ENCODE data around the gene PITHD1.

DNA sequence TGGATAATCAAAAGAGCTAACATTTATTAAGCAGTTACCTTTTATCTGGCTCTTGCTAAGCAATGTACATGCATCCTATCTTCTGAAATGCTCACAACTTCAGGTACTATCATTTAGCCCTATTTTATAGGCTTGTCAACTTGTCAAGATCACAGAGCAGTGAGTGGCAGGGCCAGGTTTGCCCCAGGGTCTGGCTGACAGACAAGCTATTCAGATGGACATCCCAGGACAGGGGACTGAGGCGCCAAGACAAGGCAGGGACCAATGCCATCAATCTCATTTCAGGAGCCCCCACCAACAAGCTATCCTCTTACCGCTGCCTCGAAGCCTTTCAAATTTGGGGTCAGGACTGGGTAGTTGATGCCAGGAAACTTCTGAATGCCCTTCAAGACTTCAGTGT lies 38.1 kb downstream of the PITHD1 start:
- TF ChIP-seq, protein P1, sequence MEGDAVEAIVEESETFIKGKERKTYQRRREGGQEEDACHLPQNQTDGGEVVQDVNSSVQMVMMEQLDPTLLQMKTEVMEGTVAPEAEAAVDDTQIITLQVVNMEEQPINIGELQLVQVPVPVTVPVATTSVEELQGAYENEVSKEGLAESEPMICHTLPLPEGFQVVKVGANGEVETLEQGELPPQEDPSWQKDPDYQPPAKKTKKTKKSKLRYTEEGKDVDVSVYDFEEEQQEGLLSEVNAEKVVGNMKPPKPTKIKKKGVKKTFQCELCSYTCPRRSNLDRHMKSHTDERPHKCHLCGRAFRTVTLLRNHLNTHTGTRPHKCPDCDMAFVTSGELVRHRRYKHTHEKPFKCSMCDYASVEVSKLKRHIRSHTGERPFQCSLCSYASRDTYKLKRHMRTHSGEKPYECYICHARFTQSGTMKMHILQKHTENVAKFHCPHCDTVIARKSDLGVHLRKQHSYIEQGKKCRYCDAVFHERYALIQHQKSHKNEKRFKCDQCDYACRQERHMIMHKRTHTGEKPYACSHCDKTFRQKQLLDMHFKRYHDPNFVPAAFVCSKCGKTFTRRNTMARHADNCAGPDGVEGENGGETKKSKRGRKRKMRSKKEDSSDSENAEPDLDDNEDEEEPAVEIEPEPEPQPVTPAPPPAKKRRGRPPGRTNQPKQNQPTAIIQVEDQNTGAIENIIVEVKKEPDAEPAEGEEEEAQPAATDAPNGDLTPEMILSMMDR (IDR thresholded peaks at IDR 0.05): no peak
- TF ChIP-seq POLR2A (IDR thresholded peaks at IDR 0.05): no peak

Measured in breast epithelium (tissue), 3 donors.